Lung (tissue), 12 donors: ENCODE data around the gene SEC23A. TPM values are rescaled to one million over a fixed set of nuclear protein-coding genes. Genes with fewer than 3 reads are reported as not detected.
"Not testable (repeated sequence)": the region's sequence is repeated elsewhere in the genome, so short reads cannot be mapped to it uniquely, and the experiment has no call there.

Experiments
- ATAC-seq: fragments of 200-7000 bp; cut with Tn5 transposase; one replicate; pipeline ENCODE4 v1.9.1; 2020; ENCODE audit warnings: moderate number of reproducible peaks; ENCODE audit not compliant: insufficient read depth, low FRiP score
- DNase-seq, 3 donors: peaks; one replicate each; pipeline ENCODE4 v3.0.0-alpha.2; 2013 to 2017
- H3K27ac ChIP-seq, 2 donors: one replicate each; pipeline ENCODE4 v1.5.1; 2013; ENCODE audit warnings: mild to moderate bottlenecking in 2 of 2, moderate library complexity in 2 of 2, control low read depth in 1 of 2, inconsistent platforms in 1 of 2, low read depth in 1 of 2, low read length in 1 of 2
- H3K27me3 ChIP-seq, 3 donors: one replicate each; pipeline ENCODE4 v1.5.1; 2013; ENCODE audit warnings: low read length in 2 of 3; ENCODE audit not compliant: control insufficient read depth in 3 of 3, insufficient read depth in 3 of 3
- H3K36me3 ChIP-seq, 4 donors: one replicate each; pipeline ENCODE4 v1.5.1; 2013; ENCODE audit warnings: low read length in 4 of 4, mild to moderate bottlenecking in 1 of 4, moderate library complexity in 1 of 4; ENCODE audit not compliant: control insufficient read depth in 4 of 4, insufficient read depth in 4 of 4
- H3K4me1 ChIP-seq, 5 donors: one replicate each; pipeline ENCODE4 v1.5.1; 2013; ENCODE audit warnings: low read length in 5 of 5, mild to moderate bottlenecking in 2 of 5, moderate library complexity in 1 of 5; ENCODE audit not compliant: control insufficient read depth in 5 of 5, insufficient read depth in 5 of 5
- H3K4me3 ChIP-seq: one replicate; pipeline ENCODE4 v1.5.1; 2013; ENCODE audit warnings: mild to moderate bottlenecking, control low read depth, moderate library complexity
- H3K9ac ChIP-seq, 2 donors: one replicate each; pipeline ENCODE4 v1.5.1; 2013; ENCODE audit warnings: low read length in 2 of 2, control low read depth in 1 of 2; ENCODE audit not compliant: insufficient read depth in 1 of 2
- H3K9me3 ChIP-seq, 4 donors: one replicate each; pipeline ENCODE4 v1.5.1; 2013; ENCODE audit warnings: low read length in 3 of 4, mild to moderate bottlenecking in 1 of 4, moderate library complexity in 1 of 4; ENCODE audit not compliant: control insufficient read depth in 4 of 4, insufficient read depth in 3 of 4
- whole genome bisulfite sequencing, 2 donors: extraction: QIAGEN DNeasy Blood & Tissue Kit; methylation state at CpG; one replicate each; pipeline ENCODE4 v1.1.7; 2013; 5-methylcytosine and 5-hydroxymethylcytosine counted together
- polyA plus RNA-seq, 2 donors: library from polyadenylated mRNA; stranded (reverse); fragments of 200-250 nt; gene quantifications; one replicate each; pipeline ENCODE4 v1.2.1, GENCODE V29; 2013
- total RNA-seq, 2 donors: library from RNA; depleted of rRNA in 1 of 2; stranded (reverse); fragments of >200 nt in 1 of 2; gene quantifications; one replicate each; pipeline ENCODE4 v1.2.1, GENCODE V29; 2014 to 2021
- TF ChIP-seq, protein P1 (sequence below): IDR thresholded peaks from 2 replicates; pipeline ENCODE4 v1.5.1; 2012; ENCODE audit warnings: mild to moderate bottlenecking; ENCODE audit errors: control extremely low read depth, extremely low read depth
- donor health status: control.
- donor health status: control.
- donor health status: Bipolar disorder and iron deficiency.
- donor health status: healthy.
- donor health status: DM: yes; HTN: yes; CAD: no.

The SEC23A gene
- total and polyA plus RNA-seq, 4 donors, result 10.6 to 78.9 (median 37.1) TPM

DNA sequence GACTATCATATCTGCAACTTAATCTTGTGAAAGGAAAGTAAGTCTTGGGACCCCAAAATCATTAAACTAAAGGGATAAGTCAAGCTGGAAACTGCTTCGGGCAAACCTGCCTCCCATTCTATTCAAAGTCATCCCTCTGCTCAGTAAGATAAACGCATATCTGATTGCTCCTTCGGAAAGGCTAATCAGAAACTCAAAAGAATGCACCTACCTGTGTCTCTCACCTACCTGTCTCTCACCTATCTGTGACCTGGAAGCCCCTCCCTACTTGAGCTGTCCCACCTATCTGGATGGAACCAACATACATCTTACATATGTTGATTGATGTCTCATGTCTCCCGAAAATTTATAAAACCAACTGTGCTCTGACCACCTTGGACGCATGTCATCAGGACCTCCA is 19.9 kb downstream of the SEC23A start:
- Histone ChIP-seq H3K36me3 (peaks cover 11 to 34% (median 23%) of the 10 kb centered on the region in 4 donors), H3K27me3 (no peaks in the 10 kb centered on the region), H3K4me1 (no peaks in the 10 kb centered on the region), H3K9me3 (no peaks in the 10 kb centered on the region), H3K4me3 (no peak overlapping the region), H3K9ac (no peak overlapping the region), H3K27ac (no peak overlapping the region)
- TF ChIP-seq, protein P1, sequence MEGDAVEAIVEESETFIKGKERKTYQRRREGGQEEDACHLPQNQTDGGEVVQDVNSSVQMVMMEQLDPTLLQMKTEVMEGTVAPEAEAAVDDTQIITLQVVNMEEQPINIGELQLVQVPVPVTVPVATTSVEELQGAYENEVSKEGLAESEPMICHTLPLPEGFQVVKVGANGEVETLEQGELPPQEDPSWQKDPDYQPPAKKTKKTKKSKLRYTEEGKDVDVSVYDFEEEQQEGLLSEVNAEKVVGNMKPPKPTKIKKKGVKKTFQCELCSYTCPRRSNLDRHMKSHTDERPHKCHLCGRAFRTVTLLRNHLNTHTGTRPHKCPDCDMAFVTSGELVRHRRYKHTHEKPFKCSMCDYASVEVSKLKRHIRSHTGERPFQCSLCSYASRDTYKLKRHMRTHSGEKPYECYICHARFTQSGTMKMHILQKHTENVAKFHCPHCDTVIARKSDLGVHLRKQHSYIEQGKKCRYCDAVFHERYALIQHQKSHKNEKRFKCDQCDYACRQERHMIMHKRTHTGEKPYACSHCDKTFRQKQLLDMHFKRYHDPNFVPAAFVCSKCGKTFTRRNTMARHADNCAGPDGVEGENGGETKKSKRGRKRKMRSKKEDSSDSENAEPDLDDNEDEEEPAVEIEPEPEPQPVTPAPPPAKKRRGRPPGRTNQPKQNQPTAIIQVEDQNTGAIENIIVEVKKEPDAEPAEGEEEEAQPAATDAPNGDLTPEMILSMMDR, result no peak
- no peak for DNase-seq
- no peak for ATAC-seq
- WGBS, 2 donors, result 75 to 78% methylated on average over 5 of the region's 5 CpGs

DNA sequence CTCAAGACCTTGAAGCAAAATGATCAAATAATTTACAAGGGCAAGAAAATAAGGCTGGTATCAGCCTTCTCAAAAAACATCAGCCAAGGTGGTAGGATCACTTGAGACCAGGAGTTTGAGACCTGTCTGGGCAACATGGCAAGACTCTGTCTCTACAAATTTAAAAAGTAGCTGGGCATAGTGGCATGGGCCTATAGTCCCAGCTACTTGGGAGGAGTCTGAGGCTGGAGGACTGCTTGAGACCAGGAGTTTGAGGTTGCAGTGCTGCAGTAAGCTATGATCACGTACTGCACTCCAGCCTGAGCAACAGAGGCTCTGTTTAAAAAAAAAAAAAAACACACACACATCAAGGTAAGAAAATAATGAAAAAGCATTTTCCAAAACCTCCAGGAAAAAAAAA is 22.1 kb downstream of the SEC23A start:
- Histone ChIP-seq H3K27me3 (no peaks in the 10 kb centered on the region), H3K27ac (no peak overlapping the region), H3K36me3 (peaks cover 7 to 43% (median 18%) of the 10 kb centered on the region in 4 donors), H3K4me1 (no peaks in the 10 kb centered on the region), H3K4me3 (no peak overlapping the region), H3K9me3 (no peaks in the 10 kb centered on the region), H3K9ac (no peak overlapping the region)
- ATAC-seq (no peak), DNase-seq (no peak)
- TF ChIP-seq, protein P1, result no peak
- whole genome bisulfite sequencing, 2 donors, result 96 to 100% methylated on average over 1 of the region's 1 CpG

DNA sequence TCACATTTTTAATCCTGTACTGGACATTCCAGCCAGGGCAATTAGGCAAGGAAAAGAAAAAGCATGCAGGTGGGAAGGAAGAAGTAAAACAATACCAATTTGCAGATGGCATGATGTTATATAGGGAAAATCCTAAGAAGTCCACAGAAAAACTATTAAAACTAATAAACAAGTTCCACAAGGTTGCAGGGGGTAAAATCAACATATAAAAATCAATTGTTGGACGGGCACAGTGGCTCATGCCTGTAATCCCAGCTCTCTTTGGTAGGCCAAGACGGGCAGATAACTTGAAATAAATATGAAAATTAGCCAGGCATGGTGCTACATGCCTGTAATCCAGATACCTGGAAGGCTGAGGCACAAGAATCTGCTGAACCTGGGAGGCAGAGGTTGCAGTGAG is 31.9 kb downstream of the SEC23A start:
- TF ChIP-seq, protein P1, result no peak
- WGBS, 2 donors, result 95% methylated on average over 2 of the region's 2 CpGs
- ATAC-seq (no peak), DNase-seq (no peak)
- Histone ChIP-seq H3K27me3 (no peaks in the 10 kb centered on the region), H3K4me3 (no peak overlapping the region), H3K9me3 (no peaks in the 10 kb centered on the region), H3K4me1 (no peaks in the 10 kb centered on the region), H3K9ac (no peak overlapping the region), H3K36me3 (peaks cover 8 to 26% (median 18%) of the 10 kb centered on the region in 4 donors), H3K27ac (no peak overlapping the region)

DNA sequence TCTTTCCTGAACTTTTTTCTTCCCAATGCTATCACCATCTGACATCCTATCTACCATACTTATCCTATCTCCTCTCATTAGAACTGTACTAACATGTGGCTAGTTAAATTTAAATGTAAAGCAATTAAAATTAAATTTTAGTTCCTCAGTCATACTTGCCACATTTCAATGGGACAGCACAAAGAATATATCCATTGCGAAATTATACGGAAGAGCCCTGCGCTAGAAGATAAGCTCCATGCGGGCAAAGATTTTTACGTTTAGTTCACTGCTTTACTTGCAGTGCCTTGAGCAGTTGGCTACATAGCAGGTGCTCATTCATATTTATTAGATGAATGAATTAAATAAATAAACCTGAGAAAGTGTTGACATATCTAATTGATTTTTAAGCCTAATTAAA is 33.1 kb downstream of the SEC23A start:
- Histone ChIP-seq H3K4me1 (no peaks in the 10 kb centered on the region), H3K9me3 (no peaks in the 10 kb centered on the region), H3K27me3 (no peaks in the 10 kb centered on the region), H3K4me3 (no peak overlapping the region), H3K9ac (no peak overlapping the region), H3K27ac (no peak overlapping the region), H3K36me3 (peaks cover 8 to 28% (median 16%) of the 10 kb centered on the region in 4 donors)
- no peak for DNase-seq
- ATAC-seq, result no peak
- WGBS, 2 donors, result 97% methylated on average over 5 of the region's 5 CpGs
- TF ChIP-seq, protein P1, result no peak

DNA sequence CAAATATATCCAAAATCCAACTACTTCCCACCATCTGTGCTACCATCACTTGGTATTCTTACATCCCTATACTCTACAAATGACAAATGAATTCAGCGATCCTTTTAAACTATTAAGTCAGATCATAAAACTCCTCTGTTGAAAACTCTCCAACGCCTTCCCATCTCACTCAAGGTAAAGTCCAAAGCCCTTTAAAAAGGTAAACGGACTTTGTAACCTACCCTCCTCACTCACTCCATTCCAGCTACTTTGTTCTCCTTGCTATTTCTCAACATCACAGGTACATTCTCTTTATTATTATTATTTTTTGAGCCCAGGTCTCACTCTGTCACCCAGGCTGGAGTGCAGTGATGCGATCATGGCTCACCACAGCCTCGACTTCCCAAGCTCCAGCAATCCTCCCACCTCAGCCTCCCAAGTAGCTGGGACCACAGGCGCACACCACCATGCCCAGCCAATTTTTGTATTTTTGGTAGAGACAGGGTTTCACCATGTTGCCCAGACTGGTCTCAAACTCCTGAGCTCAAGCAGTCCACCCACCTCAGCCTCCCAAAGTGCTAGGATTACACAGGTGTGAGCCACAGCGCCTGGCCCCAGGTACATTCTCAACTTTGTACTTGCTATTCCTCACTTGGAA is 33.7 kb downstream of the SEC23A start:
- H3K27me3 ChIP-seq, H3K9ac ChIP-seq, H3K4me3 ChIP-seq, H3K27ac ChIP-seq, H3K9me3 ChIP-seq, H3K4me1 ChIP-seq, ATAC-seq, DNase-seq: not testable (repeated sequence)
- peaks cover 8 to 33% (median 19%) of the 10 kb centered on the region in 4 donors for H3K36me3 ChIP-seq
- WGBS, 2 donors, result 96 to 98% methylated on average over 7 of the region's 7 CpGs
